Upper lobe of left lung (tissue), 6 donors: ENCODE data around the gene GALK2. TPM values are rescaled to one million over a fixed set of nuclear protein-coding genes. Genes with fewer than 3 reads are reported as not detected.

Experiments used
- ATAC-seq, 2 donors: fragments of 200-7000 bp; cut with Tn5 transposase; one replicate each; pipeline ENCODE4 v1.9.1; 2022; ENCODE audit warnings: mild to moderate bottlenecking in 2 of 2, moderate library complexity in 2 of 2; ENCODE audit not compliant: low FRiP score in 2 of 2
- DNase-seq, 2 donors: peaks; one replicate each; pipeline ENCODE4 v3.0.0-alpha.2; 2019 to 2020
- H3K27ac ChIP-seq, 4 donors: fragments of 200-600 bp; sonication (generic); one replicate each; pipeline ENCODE4 v1.5.1; 2016 to 2019
- H3K27me3 ChIP-seq, 4 donors: fragments of 200-600 bp; sonication (generic); one replicate each; pipeline ENCODE4 v1.5.1; 2017 to 2019
- H3K36me3 ChIP-seq, 4 donors: fragments of 200-600 bp; sonication (generic); one replicate each; pipeline ENCODE4 v1.5.1; 2016 to 2019
- H3K4me1 ChIP-seq, 4 donors: fragments of 200-600 bp; sonication (generic); one replicate each; pipeline ENCODE4 v1.5.1; 2018 to 2019
- H3K4me3 ChIP-seq, 4 donors: fragments of 200-600 bp; sonication (generic); one replicate each; pipeline ENCODE4 v1.5.1; 2017 to 2019; ENCODE audit warnings: mild to moderate bottlenecking in 2 of 4, moderate library complexity in 1 of 4
- H3K9me3 ChIP-seq, 4 donors: fragments of 200-600 bp; sonication (generic); one replicate each; pipeline ENCODE4 v1.5.1; 2018 to 2019
- EP300 ChIP-seq, 4 donors: sonication (generic); formaldehyde crosslinking; IDR thresholded peaks; one replicate each; pipeline ENCODE4 v1.5.1; 2017; ENCODE audit warnings: antibody characterized with exemption in 4 of 4, control low read depth in 2 of 4
- POLR2A ChIP-seq, 4 donors: fragments of 450-650 bp; IDR thresholded peaks; one replicate each; pipeline ENCODE4 v1.5.1; 2016 to 2017; ENCODE audit warnings: antibody characterized with exemption in 4 of 4, mild to moderate bottlenecking in 2 of 4
- POLR2AphosphoS5 ChIP-seq, 2 donors: sonication (generic); formaldehyde crosslinking; IDR thresholded peaks; one replicate each; pipeline ENCODE4 v1.5.1; 2017; ENCODE audit warnings: antibody characterized with exemption in 2 of 2
- WGBS, 2 donors: methylation state at CpG; one replicate each; pipeline ENCODE4 v1.1.5; 2017 to 2018; 5-methylcytosine and 5-hydroxymethylcytosine counted together
- total RNA-seq, 6 donors: library from RNA; depleted of rRNA in 4 of 6; stranded (reverse); fragments of >200 nt in 4 of 6; gene quantifications; one replicate each; pipeline versions ENCODE4 v1.1.0 to v1.2.1, GENCODE V29; 2016 to 2021
- TF ChIP-seq, protein P1 (sequence below), 6 experiments: fragments of 450-650 bp in 4 of 6; fragments of 200-600 bp in 2 of 6; sonication (generic) in 2 of 6; IDR thresholded peaks; one replicate each; pipeline ENCODE4 v1.5.1; 2016 to 2019; ENCODE audit warnings: antibody characterized with exemption in 6 of 6
- donor health status: DM: no; HTN: no; CAD: no; lungs with moderate emphysema.
- donor health status: DM: no; HTN: yes; CAD: no; lungs with severe emphysema.

The GALK2 gene
- total RNA-seq, 6 donors from 2014 or later = 14.2 to 63.9 (median 40.7) TPM

GRCh38 chr15:49189631-49190030 lies 19.6 kb downstream of the GALK2 start:
- H3K4me1 ChIP-seq = no peaks in the 10 kb centered on the region
- no peak for ATAC-seq
- no peaks in the 10 kb centered on the region for H3K36me3 ChIP-seq
- no peaks in the 10 kb centered on the region for H3K9me3 ChIP-seq
- no peaks in the 10 kb centered on the region for H3K27me3 ChIP-seq
- no peak for DNase-seq
- H3K27ac ChIP-seq = no peak overlapping the region
- WGBS, 2 donors = 82 to 87% methylated on average over 2 of the region's 2 CpGs
- H3K4me3 ChIP-seq = no peak overlapping the region
- TF ChIP-seq POLR2AphosphoS5 (IDR thresholded peaks at IDR 0.05) (no peak), EP300 (IDR thresholded peaks at IDR 0.05) (no peak), POLR2A (IDR thresholded peaks at IDR 0.05) (no peak)
- TF ChIP-seq, protein P1, sequence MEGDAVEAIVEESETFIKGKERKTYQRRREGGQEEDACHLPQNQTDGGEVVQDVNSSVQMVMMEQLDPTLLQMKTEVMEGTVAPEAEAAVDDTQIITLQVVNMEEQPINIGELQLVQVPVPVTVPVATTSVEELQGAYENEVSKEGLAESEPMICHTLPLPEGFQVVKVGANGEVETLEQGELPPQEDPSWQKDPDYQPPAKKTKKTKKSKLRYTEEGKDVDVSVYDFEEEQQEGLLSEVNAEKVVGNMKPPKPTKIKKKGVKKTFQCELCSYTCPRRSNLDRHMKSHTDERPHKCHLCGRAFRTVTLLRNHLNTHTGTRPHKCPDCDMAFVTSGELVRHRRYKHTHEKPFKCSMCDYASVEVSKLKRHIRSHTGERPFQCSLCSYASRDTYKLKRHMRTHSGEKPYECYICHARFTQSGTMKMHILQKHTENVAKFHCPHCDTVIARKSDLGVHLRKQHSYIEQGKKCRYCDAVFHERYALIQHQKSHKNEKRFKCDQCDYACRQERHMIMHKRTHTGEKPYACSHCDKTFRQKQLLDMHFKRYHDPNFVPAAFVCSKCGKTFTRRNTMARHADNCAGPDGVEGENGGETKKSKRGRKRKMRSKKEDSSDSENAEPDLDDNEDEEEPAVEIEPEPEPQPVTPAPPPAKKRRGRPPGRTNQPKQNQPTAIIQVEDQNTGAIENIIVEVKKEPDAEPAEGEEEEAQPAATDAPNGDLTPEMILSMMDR (IDR thresholded peaks at IDR 0.05) = no peak

GRCh38 chr15:49190586-49190985 lies 20.5 kb downstream of the GALK2 start:
- WGBS, 2 donors = 69 to 73% methylated on average over 2 of the region's 2 CpGs
- no peak overlapping the region for H3K4me3 ChIP-seq
- TF ChIP-seq EP300 (IDR thresholded peaks at IDR 0.05) (no peak), POLR2A (IDR thresholded peaks at IDR 0.05) (no peak), POLR2AphosphoS5 (IDR thresholded peaks at IDR 0.05) (no peak)
- TF ChIP-seq, protein P1 (IDR thresholded peaks at IDR 0.05) = no peak
- no peaks in the 10 kb centered on the region for H3K27me3 ChIP-seq
- no peak overlapping the region for H3K27ac ChIP-seq
- ATAC-seq (no peak), DNase-seq (no peak)
- no peaks in the 10 kb centered on the region for H3K9me3 ChIP-seq
- H3K36me3 ChIP-seq = no peaks in the 10 kb centered on the region
- no peaks in the 10 kb centered on the region for H3K4me1 ChIP-seq

DNA sequence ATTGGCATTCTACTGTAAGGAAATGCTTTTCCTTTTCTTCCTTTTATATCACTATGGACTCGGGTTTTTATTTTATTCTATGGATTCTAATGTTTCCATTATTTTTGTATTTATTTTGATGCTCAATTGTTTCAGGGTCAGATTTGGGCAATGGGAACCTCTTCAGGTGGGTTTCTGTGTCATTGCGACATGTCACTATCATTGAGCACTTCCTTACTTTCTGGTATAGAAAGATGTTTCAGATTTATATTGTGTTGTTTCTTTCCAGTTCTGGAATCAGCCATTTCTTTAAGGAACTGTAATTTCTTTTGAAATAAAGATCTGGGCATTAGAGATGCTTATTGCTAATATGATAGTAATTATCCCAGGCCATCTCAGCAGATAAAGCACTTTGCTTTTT lies 21.8 kb downstream of the GALK2 start:
- H3K9me3 ChIP-seq = no peaks in the 10 kb centered on the region
- H3K36me3 ChIP-seq = no peaks in the 10 kb centered on the region
- H3K27me3 ChIP-seq = no peaks in the 10 kb centered on the region
- no peak overlapping the region for H3K27ac ChIP-seq
- no peaks in the 10 kb centered on the region for H3K4me1 ChIP-seq
- no peak for TF ChIP-seq POLR2A (IDR thresholded peaks at IDR 0.05)
- TF ChIP-seq, protein P1 (IDR thresholded peaks at IDR 0.05) = no peak
- H3K4me3 ChIP-seq = no peak overlapping the region
- no peak for ATAC-seq
- 94 to 96% methylated on average over 2 of the region's 2 CpGs for WGBS, 2 donors
- no peak for DNase-seq

- Histone ChIP-seq H3K4me1 (peaks cover 0 to 5% (median 2%) of the 10 kb centered on the region in 4 donors), H3K9me3 (no peaks in the 10 kb centered on the region), H3K4me3 (no peak overlapping the region), H3K36me3 (peaks cover 0 to 5% (median 0%) of the 10 kb centered on the region in 4 donors), H3K27ac (no peak overlapping the region), H3K27me3 (no peaks in the 10 kb centered on the region)
- ATAC-seq (no peak), DNase-seq (no peak)
- TF ChIP-seq, protein P1 (IDR thresholded peaks at IDR 0.05) = no peak
- TF ChIP-seq EP300 (IDR thresholded peaks at IDR 0.05) = no peak
- TF ChIP-seq POLR2AphosphoS5 (IDR thresholded peaks at IDR 0.05) = no peak
- no peak for TF ChIP-seq POLR2A (IDR thresholded peaks at IDR 0.05)
- 96 to 99% methylated on average over 4 of the region's 4 CpGs for WGBS, 2 donors
Measured at GRCh38 chr15:49196856-49197255, 26.8 kb downstream of the GALK2 start.

DNA sequence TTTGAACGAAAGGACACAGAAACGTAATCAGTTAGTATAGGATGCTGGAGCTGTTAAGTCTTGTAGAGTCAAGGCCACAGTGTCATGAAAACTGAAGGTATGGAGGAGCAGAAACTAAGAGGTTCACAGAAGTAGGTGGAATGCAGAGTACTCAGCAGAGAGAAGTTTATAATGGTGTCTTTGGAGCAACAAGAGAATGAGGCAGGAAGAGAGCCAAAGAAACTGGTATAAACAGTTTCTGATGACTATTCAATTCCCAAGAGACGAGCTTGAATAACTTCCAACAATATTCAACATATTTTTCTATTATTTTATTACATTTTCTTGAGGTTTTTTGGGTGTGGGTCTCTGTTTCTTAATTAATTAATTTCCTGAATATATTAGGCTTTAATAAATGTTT lies 29.6 kb downstream of the GALK2 start:
- Histone ChIP-seq H3K27ac (peak overlapping the region in 3 of 4 donors; percentile 28 to 59 (median 48)), H3K9me3 (no peaks in the 10 kb centered on the region), H3K36me3 (peaks cover 0 to 28% (median 1%) of the 10 kb centered on the region in 4 donors), H3K27me3 (no peaks in the 10 kb centered on the region), H3K4me1 (peaks cover 0 to 5% (median 2%) of the 10 kb centered on the region in 4 donors), H3K4me3 (no peak overlapping the region)
- DNase-seq = no peak
- WGBS, 2 donors = 59 to 70% methylated on average over 3 of the region's 3 CpGs
- no peak for ATAC-seq
- TF ChIP-seq POLR2A (IDR thresholded peaks at IDR 0.05) (no peak), POLR2AphosphoS5 (IDR thresholded peaks at IDR 0.05) (no peak), EP300 (IDR thresholded peaks at IDR 0.05) (no peak)
- TF ChIP-seq, protein P1 (IDR thresholded peaks at IDR 0.05) = no peak
